Activated CD8-positive, alpha-beta T cell treated with anti-CD3 and anti-CD28 coated beads for 36 hours (primary cell): ENCODE measurements around the gene EME1. TPM values are rescaled to one million over a fixed set of nuclear protein-coding genes. Genes with fewer than 3 reads are reported as not detected.
"Not testable (repeated sequence)": the region's sequence is repeated elsewhere in the genome, so short reads cannot be mapped to it uniquely, and the experiment has no call there.

ENCODE experiments used
- ATAC-seq: fragments of 200-7000 bp; cut with Tn5 transposase; one replicate; pipeline ENCODE4 v1.10.0; 2021; ENCODE audit warnings: mild to moderate bottlenecking, moderate library complexity
- CTCF ChIA-PET: fragments of 350-600 bp; sonication (Branson Sonifier 250); formaldehyde crosslinking; loops from one replicate; lab custom pipeline; 2021; ENCODE audit warnings: antibody characterized with exemption; lab: Charles Lee
- POLR2A ChIA-PET: fragments of 350-600 bp; sonication (Branson Sonifier 250); formaldehyde crosslinking; loops from one replicate; lab custom pipeline; 2021; ENCODE audit warnings: antibody characterized with exemption; lab: Charles Lee
- DNase-seq: peaks from one replicate; pipeline ENCODE4 v3.0.0-alpha.2; 2020
- H3K27ac Mint-ChIP-seq: one replicate; pipeline ENCODE4 v1.8.0; 2021; ENCODE audit warnings: mild to moderate bottlenecking, mixed read lengths
- H3K27me3 Mint-ChIP-seq: one replicate; pipeline ENCODE4 v1.8.0; 2021; ENCODE audit warnings: mixed read lengths
- H3K36me3 Mint-ChIP-seq: one replicate; pipeline ENCODE4 v1.8.0; 2021; ENCODE audit warnings: low read depth, mixed read lengths
- H3K4me1 Mint-ChIP-seq: one replicate; pipeline ENCODE4 v1.8.0; 2021; ENCODE audit warnings: low read depth, mixed read lengths
- H3K4me3 Mint-ChIP-seq: one replicate; pipeline ENCODE4 v1.8.0; 2021; ENCODE audit warnings: mild to moderate bottlenecking, moderate library complexity, mixed read lengths
- H3K9me3 Mint-ChIP-seq: one replicate; pipeline ENCODE4 v1.8.0; 2021; ENCODE audit warnings: mixed read lengths
- intact Hi-C: fragments of 100-400 bp; cut with micrococcal nuclease; formaldehyde crosslinking; loops from one replicate; pipeline ENCODE4 v1.10.0; 2022
- total RNA-seq, 2 experiments: library from RNA; stranded (reverse); gene quantifications; one replicate each; pipeline ENCODE4 v1.2.3, GENCODE V29; 2021
- TF ChIP-seq, protein P1 (sequence below): fragments of 200-600 bp; IDR thresholded peaks from one replicate; pipeline ENCODE4 v1.8.0; 2022; ENCODE audit warnings: antibody characterized with exemption, mild to moderate bottlenecking

EME1 gene
- total RNA-seq, 2 experiments from 2014 or later = 48.0 to 48.6 TPM

DNA sequence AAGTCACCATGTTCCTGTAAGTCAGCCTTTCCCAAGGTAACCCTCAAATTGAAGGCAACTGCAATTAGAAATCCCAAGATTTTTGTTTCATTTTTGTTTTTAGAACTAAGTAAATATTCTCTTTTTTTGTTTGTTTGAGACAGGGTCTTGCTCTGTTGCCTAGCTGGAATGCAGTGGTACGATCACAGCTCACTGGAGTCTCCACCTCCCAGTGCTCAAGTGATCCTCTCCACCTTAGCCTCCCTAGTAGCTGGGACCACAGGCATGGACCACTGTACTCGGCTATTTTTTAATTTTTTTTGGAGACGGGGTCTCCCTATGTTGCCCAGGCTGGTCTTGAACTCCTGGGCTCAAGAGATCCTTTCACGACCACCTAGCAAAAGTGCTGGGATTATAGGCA, 34.9 kb downstream of the EME1 start:
- H3K36me3 Mint-ChIP-seq = no peaks in the 10 kb centered on the region
- no peak overlapping the region for H3K27ac Mint-ChIP-seq
- ATAC-seq (no peak), DNase-seq (no peak)
- ChIA-PET POLR2A (interaction anchor here (0.6 kb wide), 1 partner anchor 39 kb away, joined by 3 read pairs; no protein-coding TSS in a partner anchor), CTCF (interaction anchor here (3.1 kb wide), 1 partner anchor 10 kb away, joined by 22 read pairs; the partner anchor contains the start of gene LRRC59)
- no peaks in the 10 kb centered on the region for H3K4me1 Mint-ChIP-seq
- TF ChIP-seq, protein P1, sequence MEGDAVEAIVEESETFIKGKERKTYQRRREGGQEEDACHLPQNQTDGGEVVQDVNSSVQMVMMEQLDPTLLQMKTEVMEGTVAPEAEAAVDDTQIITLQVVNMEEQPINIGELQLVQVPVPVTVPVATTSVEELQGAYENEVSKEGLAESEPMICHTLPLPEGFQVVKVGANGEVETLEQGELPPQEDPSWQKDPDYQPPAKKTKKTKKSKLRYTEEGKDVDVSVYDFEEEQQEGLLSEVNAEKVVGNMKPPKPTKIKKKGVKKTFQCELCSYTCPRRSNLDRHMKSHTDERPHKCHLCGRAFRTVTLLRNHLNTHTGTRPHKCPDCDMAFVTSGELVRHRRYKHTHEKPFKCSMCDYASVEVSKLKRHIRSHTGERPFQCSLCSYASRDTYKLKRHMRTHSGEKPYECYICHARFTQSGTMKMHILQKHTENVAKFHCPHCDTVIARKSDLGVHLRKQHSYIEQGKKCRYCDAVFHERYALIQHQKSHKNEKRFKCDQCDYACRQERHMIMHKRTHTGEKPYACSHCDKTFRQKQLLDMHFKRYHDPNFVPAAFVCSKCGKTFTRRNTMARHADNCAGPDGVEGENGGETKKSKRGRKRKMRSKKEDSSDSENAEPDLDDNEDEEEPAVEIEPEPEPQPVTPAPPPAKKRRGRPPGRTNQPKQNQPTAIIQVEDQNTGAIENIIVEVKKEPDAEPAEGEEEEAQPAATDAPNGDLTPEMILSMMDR = no peak
- H3K9me3 Mint-ChIP-seq = no peaks in the 10 kb centered on the region
- H3K4me3 Mint-ChIP-seq = no peak overlapping the region
- intact Hi-C loops = no loop called here
- peaks cover 8% of the 10 kb centered on the region for H3K27me3 Mint-ChIP-seq

DNA sequence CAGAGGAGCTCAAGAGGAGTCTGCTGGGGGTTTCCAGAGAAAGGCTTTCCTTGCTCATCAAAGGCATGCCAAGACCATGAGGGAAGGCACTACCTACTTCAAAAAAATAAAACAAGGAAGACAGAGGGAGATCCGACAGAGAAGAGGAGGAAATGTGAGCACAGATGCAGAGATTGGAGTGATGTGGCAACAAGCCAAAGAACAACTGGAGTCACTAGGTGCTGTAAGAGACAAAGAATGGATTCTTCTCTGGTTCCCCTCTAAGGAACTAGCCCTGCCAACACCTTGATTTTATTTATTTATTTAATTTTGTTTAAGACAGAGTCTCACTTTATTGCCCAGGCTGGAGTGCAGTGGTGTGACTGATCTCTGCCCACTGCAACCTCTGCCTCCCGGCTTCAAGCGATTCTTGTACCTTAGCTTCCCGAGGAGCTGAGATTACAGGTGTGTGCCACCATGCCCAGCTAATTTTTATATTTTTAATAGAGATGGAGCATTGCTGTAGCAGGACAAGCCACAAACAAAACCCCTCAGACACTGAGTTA, 39.2 kb downstream of the EME1 start:
- DNase-seq (no peak), ATAC-seq (no peak)
- POLR2A ChIA-PET = interaction anchor here (1.1 kb wide), 1 partner anchor 19 kb away, joined by 3 read pairs; no protein-coding TSS in a partner anchor
- H3K27ac Mint-ChIP-seq = no peak overlapping the region
- TF ChIP-seq, protein P1 = no peak
- H3K36me3 Mint-ChIP-seq = no peaks in the 10 kb centered on the region
- intact Hi-C loops = no loop called here
- H3K4me3 Mint-ChIP-seq = no peak overlapping the region
- H3K4me1 Mint-ChIP-seq = no peaks in the 10 kb centered on the region
- no peaks in the 10 kb centered on the region for H3K9me3 Mint-ChIP-seq
- CTCF ChIA-PET = interaction anchor here (2.2 kb wide), 1 partner anchor 15 kb away, joined by 9 read pairs; the partner anchor contains the start of gene LRRC59
- H3K27me3 Mint-ChIP-seq = no peaks in the 10 kb centered on the region

DNA sequence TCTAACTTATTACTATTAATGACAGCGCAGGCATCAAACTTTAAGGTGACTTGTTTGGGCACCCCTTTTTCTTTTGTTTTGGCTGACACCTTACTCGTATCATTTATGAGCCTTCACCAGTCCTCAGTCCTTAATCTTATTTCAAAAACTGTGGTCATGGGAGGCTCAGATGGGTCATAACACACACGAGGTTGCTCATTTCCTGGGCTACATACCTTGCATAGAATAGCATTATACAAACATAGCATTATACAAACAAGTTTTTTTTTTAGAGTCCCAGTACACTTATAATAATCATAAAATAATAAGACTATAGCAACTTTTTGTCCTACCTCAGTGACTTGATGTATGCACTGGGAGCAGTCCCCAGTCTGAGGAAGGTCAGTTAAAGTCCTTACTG, 41.8 kb downstream of the EME1 start:
- ATAC-seq (no peak), DNase-seq (no peak)
- no peaks in the 10 kb centered on the region for H3K4me1 Mint-ChIP-seq
- H3K36me3 Mint-ChIP-seq = no peaks in the 10 kb centered on the region
- no peaks in the 10 kb centered on the region for H3K27me3 Mint-ChIP-seq
- H3K9me3 Mint-ChIP-seq = peaks cover 7% of the 10 kb centered on the region
- intact Hi-C loops = no loop called here
- TF ChIP-seq, protein P1 = no peak
- POLR2A ChIA-PET = no interaction called here
- CTCF ChIA-PET = interaction anchor here (1.2 kb wide), 1 partner anchor 17 kb away, joined by 3 read pairs; no protein-coding TSS in a partner anchor
- no peak overlapping the region for H3K4me3 Mint-ChIP-seq
- no peak overlapping the region for H3K27ac Mint-ChIP-seq

DNA sequence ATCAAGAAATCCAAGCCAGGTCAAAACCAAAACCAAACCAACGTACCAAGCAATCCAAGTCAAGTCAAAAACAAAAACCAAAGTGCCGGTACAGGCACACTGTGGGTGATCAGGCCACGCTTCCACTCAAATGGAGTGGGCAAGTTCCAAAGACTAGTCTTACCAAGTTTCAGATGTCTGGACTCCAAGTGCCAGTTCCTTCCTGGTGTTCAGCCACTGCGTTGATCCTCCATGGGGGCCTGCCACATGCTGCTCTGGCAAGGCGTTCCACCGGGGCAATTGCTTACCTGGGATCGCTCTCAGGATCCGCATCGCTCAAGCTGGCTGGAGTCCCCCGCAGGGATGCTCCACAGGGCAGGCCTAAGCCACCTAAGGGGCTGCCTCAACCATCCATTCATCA, 46.5 kb downstream of the EME1 start:
- intact Hi-C loops, ATAC-seq, CTCF ChIA-PET, H3K27ac Mint-ChIP-seq, H3K27me3 Mint-ChIP-seq, POLR2A ChIA-PET, H3K9me3 Mint-ChIP-seq, DNase-seq, H3K36me3 Mint-ChIP-seq, H3K4me3 Mint-ChIP-seq: not testable (repeated sequence)
- H3K4me1 Mint-ChIP-seq = peaks cover 20% of the 10 kb centered on the region

DNA sequence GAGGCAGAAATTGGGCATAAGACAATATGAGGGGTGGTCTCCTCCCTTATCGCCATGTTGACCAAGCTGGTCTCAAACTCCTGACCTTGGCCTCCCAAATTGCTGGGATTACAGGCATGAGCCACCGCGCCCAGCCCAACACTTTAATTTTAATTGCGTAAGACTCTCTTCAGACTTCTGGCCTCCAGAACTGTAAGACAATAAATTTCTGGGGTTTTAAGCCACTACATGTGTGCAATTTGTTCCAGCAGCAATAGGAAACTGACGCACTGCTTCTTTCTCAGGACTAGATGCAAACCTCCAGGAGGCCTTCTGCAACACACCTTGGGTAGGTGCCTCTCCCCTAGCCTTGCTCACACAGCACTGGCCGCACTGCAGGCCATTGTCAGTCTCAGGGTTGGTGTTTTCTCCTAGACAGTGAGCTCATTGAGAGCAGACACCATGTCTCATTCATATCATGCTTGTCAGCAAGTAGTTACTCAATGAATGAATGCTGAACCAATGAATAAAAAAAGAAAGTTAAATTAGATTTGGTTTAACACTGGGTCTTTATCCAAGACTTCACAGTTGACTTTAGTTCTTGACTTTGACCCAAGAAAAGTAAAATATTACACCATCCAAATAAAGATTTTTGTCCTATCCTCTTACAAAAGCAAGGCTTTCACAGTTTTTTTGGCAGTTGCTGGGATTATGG, 47.5 kb downstream of the EME1 start:
- DNase-seq (no peak), ATAC-seq (no peak)
- ChIA-PET POLR2A (interaction anchor here (0.7 to 2.1 kb wide), 2 partner anchors 23 to 39 kb away, joined by 5 to 7 read pairs; partner anchors contain the start of gene LRRC59), CTCF (interaction anchor here (2.6 to 2.7 kb wide), 2 partner anchors 23 to 58 kb away, joined by 10 to 31 read pairs; partner anchors contain the start of gene LRRC59)
- H3K36me3 Mint-ChIP-seq = peaks cover 2% of the 10 kb centered on the region
- TF ChIP-seq, protein P1 = no peak
- H3K27ac Mint-ChIP-seq = peak overlapping the region; percentile 87
- H3K27me3 Mint-ChIP-seq = no peaks in the 10 kb centered on the region
- intact Hi-C loops = no loop called here
- peaks cover 23% of the 10 kb centered on the region for H3K4me1 Mint-ChIP-seq
- peaks cover 7% of the 10 kb centered on the region for H3K9me3 Mint-ChIP-seq
- H3K4me3 Mint-ChIP-seq = no peak overlapping the region
